Medulla oblongata (tissue), 1 donor: ENCODE measurements around the gene FGFRL1.
A peak's percentile ranks its signal among the peaks of the same experiment; 100 is the strongest.
"Not testable (repeated sequence)": the region's sequence is repeated elsewhere in the genome, so short reads cannot be mapped to it uniquely, and the experiment has no call there.

Experiments used
- DNase-seq: peaks from one replicate; pipeline ENCODE4 v3.0.0-alpha.2; 2015; ENCODE audit errors: extremely low spot score

The FGFRL1 gene

DNA sequence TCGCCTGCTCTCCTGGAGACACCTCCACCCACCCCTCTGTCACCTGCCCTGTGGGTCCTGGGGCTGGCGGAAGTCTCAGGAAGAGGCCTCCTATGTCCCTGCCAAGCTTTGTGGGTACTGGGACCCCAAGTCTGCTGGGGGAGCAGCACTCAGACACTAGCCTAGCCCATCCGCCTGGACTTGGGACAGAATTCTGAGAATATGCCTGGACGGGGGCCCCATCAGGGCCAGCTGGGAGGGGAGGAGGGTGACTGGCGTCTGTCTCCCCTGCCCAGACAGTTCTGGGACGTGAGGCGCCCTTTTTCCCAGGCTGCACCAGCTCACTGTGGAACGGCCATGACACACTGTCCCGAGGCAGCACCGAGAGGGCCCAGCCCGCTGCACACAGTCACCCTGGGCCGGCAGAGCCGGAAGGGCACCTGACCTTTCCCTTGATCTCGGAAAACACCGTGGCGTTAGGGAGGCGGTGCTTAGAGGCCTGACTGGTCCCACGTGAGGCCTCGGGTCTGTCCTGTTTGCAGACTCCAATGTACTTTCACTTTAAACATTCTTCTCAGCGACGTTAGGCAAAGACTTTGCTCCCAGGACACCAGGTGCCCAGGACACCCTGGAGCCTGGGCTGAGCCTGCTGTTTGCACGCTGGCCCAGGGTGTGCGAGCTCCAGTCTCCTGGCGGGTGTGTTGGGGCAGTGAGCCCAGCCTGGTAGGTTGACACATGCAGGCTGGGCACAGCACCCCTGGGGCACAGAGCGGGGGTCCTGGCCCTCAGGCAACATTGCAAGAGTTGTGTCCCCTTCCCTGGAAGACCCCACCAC lies 18.9 kb upstream of the FGFRL1 start:
- DNase-seq: no peak

DNA sequence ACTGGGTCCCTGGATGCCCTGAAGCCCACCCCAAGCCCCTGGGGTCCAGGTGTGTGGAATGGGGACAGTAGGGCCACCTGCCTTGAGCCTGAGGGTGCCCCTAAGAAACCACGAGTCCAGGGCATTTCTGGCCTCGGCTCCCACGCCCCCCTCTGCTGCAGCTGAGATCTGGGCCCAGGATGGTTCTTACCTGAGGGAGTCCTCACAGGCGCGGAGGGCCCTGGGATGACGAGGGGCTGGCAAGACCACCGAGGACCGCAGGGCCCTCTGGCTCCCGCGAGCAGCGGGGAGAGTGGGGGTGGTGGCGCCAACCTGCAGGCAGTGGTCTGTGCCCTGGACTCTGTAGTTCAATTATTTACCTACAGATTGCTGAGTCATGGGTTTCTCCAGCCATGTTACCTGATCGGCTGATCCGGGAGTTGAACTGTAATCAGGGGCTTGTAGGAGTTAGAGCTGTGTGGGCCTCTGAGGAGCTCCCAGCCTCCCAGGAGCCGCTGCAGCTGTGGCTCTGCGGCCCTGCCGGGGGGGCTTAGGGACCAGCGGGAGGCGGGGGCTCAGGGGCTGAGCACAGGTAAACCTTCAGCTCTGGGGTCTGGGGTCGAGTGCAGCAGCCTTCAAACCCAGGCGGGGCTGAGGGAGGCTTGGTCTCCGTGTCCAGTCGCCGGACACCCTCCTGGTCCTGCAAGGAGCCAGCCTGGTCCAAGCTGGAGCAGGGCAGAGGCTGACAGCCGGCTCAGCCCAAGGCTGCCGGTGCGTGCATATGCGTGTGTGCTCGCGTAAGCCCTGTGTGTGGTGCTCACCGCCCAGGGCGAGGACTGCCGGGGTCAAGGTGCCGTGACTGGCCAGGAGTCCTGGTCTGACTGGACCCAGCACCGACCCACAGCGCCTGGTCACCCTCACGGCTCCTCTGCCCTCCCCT lies 18.1 kb upstream of the FGFRL1 start, which contains the start of gene SLC26A1:
Gene SLC26A1 (minus strand): TSS at position 294 of the 919 bp plus-strand sequence. CDS start 1,701 bp downstream, outside the sequence.
- DNase-seq: no peak

DNA sequence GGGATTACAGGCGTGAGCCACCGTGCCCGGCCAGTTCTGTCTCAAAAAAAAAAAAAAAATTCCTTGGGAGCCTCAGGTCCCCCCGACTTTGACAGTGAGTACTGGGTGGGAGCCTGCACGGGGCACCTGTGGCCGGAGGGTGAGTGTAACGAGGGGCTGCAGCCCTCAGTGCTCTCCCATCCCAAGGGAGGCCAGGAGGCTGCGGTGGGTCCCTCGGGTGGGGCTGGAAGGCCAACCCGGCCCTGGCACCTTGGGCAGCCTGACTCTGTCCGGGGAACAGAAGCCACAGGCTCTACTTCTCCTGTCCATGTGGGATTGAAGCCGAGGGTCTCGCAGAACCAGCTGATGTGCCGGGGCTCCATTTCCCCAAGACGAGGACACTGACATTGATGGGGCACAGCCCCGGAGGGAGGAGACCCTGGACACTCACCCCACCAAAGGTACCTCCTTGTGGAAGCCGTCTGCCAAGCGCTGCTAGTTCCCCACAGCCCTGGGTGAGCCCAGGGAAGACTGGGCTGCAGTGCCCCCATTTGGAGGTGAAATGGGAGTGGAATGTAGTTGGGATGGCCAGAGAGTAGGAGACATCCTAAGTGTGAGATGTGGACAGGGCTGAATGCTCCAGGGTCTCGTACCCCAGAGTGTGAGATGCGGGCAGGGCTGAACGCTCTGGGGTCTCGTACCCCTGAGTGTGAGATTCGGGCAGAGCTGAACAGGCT lies 16.0 kb upstream of the FGFRL1 start:
- DNase-seq: no peak

DNA sequence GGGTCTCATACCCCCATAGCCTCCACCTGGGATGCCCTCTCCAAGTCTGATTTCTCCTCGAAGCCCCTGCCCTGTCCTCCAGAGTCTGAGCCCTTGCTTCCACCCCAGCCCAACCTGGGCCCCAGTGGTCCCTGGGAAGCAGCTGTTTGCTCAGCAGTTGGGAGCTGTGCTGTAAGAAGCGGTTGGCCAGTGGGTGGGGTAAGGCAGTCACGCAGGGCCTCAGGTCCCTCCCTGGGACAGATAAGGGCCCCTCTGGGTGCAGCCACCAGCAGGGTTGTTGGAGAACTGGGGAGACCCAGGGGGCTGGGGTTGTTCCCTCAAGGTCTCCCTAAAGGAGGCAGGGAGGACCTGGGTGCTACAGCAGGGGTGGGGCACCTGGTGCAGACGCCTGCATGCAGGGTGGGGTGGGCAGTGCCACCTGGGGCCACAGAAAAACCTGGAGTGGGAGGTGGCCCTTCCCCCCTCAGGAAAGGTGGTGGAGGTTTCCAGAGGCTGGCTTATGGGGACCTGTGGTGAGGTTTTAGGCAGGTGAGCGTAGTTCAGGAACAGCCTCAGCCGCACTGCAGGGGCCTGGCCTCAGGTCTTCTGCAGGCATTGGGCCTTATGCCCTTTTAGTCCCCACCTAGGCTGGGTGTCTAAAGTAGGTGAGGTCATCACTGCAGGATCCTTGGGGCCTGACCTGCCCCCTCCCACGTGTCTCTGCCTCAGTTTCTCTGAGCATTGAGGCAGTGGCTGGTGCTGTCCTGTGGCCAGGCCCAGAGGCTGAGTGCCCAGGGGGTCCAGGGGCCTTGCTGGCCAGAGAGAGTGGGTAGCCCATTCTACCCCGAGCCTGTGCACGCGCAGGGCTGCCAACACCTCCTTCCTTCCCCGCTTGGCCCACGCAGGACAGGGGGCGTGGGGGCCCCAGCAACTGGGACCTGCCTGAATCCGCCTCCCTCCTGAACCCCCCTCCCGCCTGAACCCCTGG lies 15.1 kb upstream of the FGFRL1 start:
- DNase-seq: no peak

DNA sequence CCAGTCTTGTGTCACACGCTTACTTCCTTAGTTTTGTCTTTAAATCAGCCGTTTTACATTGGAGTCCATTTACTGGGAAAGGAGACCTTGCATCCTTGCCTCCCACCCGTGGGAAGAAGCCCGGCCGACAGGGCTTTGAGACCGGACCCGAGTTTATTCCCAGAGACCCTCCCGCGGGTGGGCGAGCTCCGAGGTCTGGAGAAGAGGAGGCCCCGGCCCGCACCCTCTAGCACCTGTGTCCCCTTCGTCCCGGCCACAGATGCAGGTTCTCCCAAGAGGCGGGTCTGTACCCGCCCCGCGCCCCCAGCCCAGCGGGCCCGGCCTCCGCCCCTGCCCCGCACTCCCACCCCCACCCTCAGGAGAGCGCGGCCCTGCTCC lies 14.4 kb upstream of the FGFRL1 start:
- DNase-seq: no peak

DNA sequence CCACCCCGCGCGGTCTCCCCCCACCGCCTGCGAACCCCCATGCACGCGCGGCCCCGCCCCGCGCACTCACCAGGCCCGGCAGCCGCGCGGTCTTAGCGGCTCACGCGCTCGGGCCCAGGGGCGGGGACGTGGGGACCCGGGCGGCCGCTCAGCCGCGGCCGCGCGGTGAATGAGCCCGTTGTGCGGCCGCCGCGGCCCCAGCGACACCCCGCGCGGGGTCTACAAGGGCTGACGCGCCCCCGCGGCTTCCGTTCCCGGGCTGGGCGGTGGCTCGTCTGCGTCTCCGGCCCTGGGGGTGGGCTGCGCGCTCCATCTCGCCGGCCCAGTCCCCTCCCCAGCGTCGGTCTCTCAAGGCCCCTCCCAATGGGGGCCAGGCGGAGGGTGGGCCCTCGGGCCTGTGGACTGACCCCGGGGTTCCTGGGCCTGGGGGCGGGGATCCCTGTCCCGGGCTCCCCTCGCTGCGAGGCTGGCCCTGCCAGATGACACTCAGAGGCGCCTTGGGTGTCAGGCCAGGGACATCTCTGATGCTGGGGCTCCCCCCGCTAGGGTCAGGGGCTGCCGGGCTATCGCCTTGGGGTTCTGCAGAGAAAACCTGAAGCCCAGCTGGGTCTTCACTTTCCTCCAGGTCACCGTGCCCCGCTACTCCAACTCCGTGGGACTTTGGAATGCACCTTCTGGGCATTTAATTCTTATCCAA lies 13.9 kb upstream of the FGFRL1 start:
- peak; percentile 71 for DNase-seq

DNA sequence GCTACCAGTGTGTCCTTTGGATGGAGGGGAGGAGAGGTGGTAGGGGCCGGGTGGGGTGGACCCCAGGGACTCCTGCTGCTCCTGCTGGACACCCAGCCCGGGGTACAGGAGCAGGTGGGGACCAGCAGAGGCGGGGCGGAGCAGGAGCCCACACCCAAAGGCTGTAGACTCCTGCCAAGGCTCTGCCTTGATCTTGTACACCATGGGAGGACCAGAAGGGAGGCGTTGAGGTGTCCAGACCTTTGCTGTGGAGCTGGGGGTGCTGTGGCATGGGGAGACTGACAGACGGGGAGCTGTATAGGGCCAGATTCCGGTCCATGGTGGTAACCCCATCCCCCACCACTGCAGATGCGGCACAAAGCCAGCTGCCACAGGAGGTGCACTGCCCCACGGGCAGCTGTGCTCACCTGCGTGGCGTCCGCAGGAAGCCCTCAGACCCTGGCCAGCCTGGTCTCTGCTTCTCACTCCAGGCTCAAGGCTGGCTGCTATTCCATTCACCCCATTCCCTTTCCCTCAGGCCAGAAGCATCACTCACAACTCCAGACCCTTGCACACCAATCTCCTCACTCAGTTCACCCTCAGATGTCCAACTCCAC lies 13.2 kb upstream of the FGFRL1 start:
- DNase-seq: no peak

DNA sequence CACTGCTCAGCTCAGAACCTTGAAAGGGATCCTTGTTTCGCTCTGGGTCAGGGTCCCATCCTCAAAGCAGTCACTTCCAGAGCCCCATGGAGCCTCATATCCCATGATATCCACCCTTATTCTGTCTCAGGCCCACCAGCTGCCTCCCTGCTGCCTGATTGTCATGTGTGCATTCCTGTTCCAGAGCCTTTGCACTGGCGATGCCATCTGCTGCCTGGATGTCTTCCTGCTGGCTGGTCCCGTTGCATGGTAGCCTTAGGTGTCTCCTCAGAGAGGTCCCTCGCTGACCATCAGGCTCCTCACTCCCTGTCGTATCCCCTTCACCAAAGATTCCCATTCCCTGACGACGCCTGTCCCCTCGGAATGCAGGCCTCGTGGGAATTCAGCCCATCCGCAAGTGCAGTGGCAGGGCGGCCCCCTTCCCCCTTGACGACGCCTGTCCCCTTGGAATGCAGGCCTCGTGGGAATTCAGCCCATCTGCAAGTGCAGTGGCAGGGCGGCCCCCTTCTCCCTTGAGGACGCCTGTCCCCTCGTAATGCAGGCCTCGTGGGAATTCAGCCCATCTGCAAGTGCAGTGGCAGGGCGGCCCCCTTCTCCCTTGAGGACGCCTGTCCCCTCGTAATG lies 12.1 kb upstream of the FGFRL1 start:
- not testable (repeated sequence) for DNase-seq

DNA sequence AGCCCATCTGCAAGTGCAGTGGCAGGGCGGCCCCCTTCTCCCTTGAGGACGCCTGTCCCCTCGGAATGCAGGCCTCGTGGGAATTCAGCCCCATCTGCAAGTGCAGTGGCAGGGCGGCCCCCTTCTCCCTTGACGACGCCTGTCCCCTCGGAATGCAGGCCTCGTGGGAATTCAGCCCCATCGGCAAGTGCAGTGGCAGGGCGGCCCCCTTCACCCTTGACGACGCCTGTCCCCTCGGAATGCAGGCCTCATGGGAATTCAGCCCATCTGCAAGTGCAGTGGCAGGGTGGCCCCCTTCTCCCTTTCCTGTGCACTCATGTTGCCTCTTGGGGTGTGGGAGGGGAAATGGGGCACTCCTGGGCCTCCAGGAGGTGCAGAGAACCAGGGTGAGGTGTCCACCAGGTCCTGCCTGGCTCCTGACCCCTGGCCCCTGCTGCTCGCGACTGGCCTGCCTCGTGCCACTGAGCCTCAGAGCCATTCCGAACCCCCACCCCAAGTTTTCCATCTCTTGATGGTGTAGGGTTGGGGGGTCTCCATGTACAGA lies 11.5 kb upstream of the FGFRL1 start:
- no peak for DNase-seq

DNA sequence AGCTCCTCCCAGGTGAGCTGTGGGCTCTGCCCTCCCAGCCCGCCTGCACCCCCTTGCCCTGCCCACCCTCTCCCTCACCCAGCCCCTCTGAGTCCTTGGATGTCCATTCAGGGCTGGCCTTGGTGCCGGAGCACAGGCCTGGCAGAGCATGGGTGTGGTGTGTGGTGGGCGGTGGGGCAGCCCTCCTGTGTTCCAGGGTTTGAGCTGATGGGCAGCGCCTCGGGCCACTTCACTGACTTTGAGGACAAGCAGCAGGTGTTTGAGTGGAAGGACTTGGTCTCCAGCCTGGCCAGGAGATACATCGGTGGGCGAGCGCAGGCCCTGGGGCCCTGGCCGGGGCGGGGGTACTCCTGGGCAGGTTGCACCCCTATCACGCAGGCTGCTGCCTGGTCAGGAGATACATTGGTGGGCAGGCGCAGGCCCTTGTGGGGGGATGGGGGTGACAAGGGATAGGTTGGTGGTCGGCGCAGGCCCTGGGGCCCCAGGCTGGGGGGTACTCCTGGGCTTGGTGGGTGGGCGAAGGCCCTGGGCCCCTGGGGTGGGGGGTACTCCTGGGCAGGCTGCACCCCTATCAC lies 10.7 kb upstream of the FGFRL1 start:
- no peak for DNase-seq

DNA sequence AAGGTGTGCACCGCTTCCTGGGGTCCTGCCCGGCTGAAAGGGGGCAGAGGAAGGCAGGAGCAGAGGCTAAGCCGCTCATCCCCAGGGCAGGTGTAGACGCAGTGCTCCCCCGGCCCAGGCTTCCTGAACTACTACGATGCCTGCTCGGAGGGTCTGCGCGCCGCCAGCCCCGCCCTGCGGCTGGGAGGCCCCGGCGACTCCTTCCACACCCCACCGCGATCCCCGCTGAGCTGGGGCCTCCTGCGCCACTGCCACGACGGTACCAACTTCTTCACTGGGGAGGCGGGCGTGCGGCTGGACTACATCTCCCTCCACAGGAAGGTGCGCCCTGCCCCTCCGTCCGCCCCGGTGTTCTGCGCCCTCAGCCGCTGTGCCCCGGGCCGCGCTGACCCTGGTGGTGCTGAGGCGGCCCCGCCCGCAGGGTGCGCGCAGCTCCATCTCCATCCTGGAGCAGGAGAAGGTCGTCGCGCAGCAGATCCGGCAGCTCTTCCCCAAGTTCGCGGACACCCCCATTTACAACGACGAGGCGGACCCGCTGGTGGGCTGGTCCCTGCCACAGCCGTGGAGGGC lies 9.8 kb upstream of the FGFRL1 start:
- DNase-seq: no peak

DNA sequence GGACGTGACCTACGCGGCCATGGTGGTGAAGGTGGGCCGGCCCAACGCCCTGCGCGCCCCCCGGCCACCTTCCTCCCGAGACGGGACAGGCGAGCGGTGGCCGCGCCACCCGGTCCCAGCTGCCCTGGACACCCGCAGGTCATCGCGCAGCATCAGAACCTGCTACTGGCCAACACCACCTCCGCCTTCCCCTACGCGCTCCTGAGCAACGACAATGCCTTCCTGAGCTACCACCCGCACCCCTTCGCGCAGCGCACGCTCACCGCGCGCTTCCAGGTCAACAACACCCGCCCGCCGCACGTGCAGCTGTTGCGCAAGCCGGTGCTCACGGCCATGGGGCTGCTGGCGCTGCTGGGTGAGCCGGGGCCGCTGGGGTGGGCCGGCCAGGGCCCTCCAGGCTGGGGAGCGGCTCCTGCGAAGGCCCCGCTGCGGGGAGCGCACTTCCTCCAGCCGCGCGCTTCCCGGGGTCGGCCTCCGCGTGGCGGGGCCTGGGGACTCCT lies 9.2 kb upstream of the FGFRL1 start:
- no peak for DNase-seq

DNA sequence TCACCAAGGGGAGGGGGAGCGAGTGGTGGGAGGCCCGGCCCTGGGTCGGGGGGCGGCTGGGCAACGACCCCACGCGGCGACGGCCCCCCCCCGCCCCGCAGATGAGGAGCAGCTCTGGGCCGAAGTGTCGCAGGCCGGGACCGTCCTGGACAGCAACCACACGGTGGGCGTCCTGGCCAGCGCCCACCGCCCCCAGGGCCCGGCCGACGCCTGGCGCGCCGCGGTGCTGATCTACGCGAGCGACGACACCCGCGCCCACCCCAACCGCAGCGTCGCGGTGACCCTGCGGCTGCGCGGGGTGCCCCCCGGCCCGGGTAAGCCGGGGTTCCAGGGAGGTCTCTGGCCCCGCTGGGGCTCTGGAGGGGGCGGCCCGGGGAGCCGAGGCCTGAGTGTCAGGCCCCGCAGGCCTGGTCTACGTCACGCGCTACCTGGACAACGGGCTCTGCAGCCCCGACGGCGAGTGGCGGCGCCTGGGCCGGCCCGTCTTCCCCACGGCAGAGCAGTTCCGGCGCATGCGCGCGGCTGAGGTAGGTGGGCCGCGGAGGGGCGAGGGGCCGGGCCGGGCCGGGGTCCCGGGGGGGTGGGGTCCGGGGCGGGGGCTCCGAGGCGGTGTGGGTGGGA lies 8.7 kb upstream of the FGFRL1 start:
- DNase-seq: no peak

DNA sequence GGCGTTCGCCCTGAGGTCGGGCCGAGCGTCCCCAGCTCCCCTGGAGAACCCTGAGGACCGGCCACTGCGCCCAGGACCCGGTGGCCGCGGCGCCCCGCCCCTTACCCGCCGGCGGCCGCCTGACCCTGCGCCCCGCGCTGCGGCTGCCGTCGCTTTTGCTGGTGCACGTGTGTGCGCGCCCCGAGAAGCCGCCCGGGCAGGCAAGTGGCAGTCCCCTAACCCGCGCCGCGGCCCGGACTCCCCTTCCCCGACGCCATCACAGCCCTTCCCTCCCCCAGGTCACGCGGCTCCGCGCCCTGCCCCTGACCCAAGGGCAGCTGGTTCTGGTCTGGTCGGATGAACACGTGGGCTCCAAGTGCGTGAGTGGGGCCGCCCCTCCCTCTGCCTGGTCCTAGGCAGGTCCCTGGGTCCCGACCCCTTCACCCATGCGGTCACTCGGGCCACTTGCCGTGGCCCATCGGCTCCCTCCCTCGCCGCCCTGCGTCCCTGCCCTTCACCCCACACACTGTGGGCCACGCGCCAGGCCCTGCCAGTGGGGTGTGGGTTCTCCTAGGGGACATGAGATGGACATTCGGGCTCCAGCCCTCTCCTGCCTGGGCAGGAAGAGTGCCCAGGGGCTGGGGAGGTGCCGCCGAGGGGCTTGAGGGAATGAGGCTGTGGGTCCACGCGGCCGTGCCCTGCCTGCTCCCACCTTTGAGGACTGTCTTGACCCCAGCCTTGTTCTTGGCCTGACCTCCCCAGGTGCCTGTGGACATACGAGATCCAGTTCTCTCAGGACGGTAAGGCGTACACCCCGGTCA lies 8.0 kb upstream of the FGFRL1 start:
- DNase-seq: no peak

DNA sequence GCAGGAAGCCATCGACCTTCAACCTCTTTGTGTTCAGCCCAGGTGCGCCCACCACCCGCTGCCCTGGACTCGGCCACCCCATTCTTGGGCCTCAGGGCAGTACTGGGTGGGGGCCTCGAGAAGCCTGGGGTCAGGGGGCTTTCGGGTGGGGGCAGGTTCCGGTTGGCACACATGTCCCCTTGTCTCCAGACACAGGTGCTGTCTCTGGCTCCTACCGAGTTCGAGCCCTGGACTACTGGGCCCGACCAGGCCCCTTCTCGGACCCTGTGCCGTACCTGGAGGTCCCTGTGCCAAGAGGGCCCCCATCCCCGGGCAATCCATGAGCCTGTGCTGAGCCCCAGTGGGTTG lies 7.4 kb upstream of the FGFRL1 start:
- no peak for DNase-seq

DNA sequence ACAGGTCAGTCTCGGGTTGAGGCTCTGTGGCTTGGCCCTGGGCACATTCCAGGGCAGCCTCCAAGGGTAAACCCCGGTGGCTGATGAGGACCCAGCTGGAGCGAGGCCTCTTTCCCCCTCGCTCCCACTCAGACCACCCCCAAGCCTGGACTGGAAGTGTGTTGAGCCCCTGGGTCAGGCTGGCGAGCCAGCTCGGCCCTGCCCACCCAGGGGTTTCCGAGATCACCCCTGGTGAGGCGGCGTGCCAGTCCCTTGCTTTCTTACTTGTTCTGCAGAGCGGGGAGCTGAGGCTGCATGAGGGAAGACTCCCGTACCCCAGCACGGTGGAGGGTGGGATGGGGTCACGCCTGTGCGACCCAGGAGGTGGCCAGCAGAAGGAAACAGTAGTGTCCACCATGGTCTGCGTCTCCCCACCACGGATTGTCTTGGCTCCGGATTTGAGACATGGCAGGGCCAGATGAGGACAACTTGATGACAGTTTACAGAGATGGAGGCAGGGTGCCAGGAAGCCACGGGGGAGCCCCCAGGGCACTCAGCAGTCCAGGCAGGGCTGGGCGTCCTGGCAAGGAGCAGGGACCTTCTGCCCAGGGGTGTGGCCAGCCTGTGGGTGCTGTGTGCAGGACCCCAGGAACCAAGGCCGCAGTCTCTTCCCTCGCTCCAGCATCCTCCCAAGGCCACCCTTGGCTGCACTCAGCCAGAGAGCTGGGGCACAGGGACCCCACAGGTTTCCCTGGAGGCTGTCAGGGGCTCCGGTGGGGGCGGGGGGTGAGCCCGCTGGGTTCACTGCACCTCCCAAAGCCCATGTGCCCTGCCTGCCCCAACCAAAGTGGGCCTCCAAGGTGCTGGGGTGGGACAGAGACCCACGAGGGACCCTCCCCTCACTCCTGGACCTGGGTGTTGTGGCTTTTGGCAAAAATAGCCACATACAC lies 6.6 kb upstream of the FGFRL1 start:
- no peak for DNase-seq
